Measurements from ENCODE around the gene XDH.

Gene XDH

DNA sequence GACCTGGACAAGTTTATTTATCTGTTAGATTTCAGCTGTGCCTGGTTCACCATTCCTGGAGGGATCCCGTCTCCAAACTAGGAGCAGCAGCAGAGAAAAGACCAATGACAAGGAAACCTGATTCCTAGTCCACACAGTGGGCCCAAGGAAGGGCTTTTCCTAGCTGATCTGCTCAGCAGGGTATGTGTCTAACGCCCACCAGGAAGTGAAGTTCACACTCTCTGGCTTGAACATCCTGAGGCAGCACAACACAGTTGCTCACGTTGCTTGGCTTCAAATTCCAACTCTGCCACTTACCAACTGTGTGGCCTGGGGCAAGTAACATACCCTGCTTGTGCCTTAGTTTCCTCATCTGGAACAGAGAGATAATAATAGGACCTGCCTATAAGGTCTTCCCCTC lies 42.9 kb downstream of the XDH start:
- TF ChIP-seq, protein P1, sequence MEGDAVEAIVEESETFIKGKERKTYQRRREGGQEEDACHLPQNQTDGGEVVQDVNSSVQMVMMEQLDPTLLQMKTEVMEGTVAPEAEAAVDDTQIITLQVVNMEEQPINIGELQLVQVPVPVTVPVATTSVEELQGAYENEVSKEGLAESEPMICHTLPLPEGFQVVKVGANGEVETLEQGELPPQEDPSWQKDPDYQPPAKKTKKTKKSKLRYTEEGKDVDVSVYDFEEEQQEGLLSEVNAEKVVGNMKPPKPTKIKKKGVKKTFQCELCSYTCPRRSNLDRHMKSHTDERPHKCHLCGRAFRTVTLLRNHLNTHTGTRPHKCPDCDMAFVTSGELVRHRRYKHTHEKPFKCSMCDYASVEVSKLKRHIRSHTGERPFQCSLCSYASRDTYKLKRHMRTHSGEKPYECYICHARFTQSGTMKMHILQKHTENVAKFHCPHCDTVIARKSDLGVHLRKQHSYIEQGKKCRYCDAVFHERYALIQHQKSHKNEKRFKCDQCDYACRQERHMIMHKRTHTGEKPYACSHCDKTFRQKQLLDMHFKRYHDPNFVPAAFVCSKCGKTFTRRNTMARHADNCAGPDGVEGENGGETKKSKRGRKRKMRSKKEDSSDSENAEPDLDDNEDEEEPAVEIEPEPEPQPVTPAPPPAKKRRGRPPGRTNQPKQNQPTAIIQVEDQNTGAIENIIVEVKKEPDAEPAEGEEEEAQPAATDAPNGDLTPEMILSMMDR (conservative IDR thresholded peaks at IDR 0.05), result no peak
- no peak for TF ChIP-seq ZFX (IDR thresholded peaks at IDR 0.05)

DNA sequence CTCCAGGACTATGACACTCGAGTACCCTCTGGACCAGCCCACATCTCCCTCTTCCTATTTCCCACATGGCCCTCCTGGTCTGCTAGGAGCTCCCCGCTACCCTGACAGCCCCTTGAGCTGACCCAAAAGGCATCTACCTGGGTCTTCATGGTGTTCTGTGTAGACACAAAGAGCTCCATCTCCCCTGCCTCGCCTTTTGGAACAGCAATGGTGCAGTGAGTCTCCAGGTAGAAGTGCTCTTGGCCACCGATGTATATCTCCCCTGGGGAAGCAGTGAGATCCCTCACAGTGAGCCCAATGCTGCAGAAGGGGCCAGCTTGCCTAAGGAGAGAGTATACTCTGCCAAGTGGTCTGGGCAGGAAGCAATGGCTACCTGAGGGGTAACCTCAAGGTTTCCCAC lies 47.8 kb downstream of the XDH start:
- H3K27ac ChIP-seq, result no peak overlapping the region
- TF ChIP-seq, protein P1 (conservative IDR thresholded peaks at IDR 0.05), result no peak
- no peak for TF ChIP-seq ZFX (IDR thresholded peaks at IDR 0.05)

More for the DNA sequence above, 42.9 kb downstream of the XDH start:
- no peak overlapping the region for H3K27ac ChIP-seq

DNA sequence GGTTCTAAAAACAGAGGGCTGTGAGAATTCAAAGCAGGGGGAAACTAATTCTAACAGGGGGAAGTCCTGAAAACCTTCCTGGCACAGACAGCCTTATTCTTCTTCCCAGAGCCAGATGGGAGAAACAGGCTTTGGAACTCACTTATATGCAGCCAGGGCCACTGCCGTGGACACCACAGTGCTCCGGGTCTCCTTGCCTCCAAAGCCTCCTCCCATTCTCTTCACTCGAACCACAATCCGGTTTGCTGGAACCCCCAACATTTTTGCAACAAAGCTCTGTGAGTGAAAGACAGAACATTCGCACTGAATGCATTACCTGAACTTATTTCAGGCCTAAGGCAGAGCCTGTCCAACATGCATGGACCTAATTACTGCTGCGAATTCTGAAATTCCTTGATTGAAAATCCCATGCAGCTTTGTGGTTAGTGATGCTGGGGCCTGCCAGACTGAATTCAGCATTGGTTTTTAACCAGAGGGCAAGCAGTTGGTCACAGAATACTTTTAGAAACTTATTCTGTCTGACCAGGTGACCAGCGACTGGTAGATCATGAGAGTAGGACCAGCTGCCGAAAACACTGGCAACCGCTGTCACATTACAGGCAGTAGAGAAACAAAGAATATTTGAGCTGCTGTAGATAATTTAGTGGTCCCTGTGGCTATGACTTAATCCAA lies 48.6 kb downstream of the XDH start:
- TF ChIP-seq, protein P1 (conservative IDR thresholded peaks at IDR 0.05), result no peak
- TF ChIP-seq ZFX (IDR thresholded peaks at IDR 0.05), result no peak
- H3K27ac ChIP-seq, result no peak overlapping the region

DNA sequence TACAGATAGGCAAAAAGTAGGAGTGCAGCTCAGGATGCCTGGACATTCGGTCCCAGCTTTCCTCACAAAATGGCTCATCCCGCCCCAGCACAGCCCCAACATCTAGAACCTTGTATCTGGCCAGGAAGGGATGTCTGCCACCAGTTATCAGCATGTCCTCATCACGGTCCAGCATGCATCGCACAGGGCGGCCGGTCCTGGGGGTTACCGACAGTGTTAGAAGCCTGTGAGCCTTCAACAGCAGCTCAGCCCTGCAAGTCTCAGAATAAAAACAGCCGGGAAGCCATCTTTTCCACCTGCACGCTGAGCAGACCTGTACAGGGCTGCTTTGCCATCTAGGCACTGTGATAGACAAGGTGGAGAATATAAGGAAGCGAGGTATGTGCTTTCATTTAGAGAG lies 49.2 kb downstream of the XDH start:
- H3K27ac ChIP-seq, result no peak overlapping the region
- TF ChIP-seq ZFX (IDR thresholded peaks at IDR 0.05), result no peak
- TF ChIP-seq, protein P1 (conservative IDR thresholded peaks at IDR 0.05), result no peak

DNA sequence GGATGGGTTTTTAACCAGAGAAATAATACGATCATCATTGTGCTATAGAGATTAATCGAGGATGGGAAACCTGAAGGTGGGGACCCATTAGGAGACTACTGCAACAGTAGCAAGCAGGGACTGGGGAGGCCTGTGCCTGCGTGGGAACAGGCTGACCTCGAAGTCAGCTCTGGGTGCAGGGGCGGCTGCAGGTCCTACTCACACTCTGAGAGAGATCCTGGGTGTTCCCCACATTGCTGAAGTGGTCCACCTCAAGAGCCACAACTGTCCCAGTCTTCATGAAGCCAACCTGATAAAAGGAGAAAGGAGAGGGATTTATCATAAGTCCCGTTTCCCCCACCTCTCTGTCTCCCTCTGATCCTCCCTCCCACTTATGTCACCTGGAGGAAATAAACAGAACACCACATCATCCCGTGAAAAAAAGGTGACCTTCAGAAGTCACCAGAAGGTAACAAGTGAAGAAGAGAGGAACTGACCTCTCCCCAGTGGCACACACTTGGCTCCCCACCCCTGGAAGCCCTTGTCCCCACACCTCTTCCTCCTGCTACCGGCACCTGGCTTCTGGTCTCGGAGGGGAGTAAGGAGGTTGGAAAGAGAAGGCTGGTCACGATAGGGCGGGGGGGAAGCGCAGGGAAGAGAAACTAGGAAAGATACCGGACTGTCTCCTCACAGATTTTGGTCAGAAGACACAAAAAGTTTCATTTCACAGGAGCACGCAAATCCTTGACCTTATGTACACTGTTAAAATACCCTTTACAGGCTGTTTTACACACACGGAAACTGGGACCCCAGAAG lies 50.4 kb downstream of the XDH start:
- no peak overlapping the region for H3K27ac ChIP-seq
- TF ChIP-seq ZFX (IDR thresholded peaks at IDR 0.05), result no peak
- TF ChIP-seq, protein P1 (conservative IDR thresholded peaks at IDR 0.05), result no peak

DNA sequence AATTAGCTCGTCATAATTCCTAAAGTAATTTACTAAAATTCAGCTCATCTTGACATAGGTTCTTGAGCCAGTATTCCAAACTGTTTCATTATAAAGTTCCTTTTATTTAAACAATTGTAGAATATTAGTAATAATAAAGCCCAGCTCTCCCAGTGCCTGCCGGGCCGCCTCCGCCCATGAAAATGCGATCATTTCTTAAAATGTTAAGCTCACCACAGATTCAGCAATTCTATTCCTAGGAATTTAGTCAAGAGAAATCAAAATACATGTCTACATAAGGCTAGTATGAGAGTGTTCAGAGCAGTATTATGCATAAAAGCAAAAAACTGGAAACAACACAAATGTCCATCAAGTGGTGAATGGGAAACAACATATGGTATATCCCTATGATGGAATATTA lies 52.0 kb downstream of the XDH start:
- TF ChIP-seq, protein P1 (conservative IDR thresholded peaks at IDR 0.05), result no peak
- no peak for TF ChIP-seq ZFX (IDR thresholded peaks at IDR 0.05)
- H3K27ac ChIP-seq, result no peak overlapping the region

DNA sequence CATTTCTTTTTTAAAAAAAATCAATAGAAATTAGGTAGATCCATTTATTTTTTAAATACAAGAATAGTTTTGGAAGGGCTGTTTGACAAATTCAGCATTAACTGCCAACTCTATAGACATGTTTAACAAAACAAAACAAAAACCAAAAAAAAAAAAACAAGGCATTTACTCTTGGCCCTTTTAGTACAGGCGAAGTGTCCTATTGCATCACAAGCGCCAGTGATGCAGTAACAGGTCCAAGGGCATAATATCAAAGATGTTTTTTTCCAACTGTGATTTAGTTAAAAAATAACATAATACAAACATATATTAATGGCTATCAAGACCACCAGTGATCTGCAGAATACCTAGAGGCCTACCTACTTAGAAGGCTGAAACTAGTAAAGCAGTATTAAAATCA lies 55.3 kb downstream of the XDH start:
- H3K27ac ChIP-seq, result no peak overlapping the region
- no peak for TF ChIP-seq ZFX (IDR thresholded peaks at IDR 0.05)
- TF ChIP-seq, protein P1 (conservative IDR thresholded peaks at IDR 0.05), result no peak

Data from C4-2B (cell line).